Measurements from ENCODE around the gene NSMCE4A.
A peak's percentile ranks its signal among the peaks of the same experiment; 100 is the strongest.
"Not testable (repeated sequence)": the region's sequence is repeated elsewhere in the genome, so short reads cannot be mapped to it uniquely, and the experiment has no call there.

NSMCE4A gene

DNA sequence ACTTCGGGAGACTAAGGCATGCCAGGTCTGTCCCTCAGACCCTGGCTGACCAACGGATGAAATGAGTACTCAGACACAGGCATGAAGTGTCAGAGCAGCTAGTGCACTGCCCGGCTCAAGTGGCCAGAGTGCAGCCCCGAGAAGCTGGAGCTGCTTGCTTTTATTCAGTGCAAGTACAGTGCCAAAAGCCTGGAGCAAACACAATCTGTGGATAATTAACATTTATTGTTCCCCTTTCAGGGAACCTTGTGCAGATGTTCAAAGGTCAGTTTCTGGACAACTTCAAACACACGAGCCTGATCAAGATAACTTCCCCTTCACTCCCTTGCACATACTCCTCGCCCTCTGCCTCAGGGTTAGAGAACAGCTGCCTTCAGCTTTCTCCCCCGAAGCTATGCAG is 39.3 kb downstream of the NSMCE4A start:
- no peak for ATAC-seq

DNA sequence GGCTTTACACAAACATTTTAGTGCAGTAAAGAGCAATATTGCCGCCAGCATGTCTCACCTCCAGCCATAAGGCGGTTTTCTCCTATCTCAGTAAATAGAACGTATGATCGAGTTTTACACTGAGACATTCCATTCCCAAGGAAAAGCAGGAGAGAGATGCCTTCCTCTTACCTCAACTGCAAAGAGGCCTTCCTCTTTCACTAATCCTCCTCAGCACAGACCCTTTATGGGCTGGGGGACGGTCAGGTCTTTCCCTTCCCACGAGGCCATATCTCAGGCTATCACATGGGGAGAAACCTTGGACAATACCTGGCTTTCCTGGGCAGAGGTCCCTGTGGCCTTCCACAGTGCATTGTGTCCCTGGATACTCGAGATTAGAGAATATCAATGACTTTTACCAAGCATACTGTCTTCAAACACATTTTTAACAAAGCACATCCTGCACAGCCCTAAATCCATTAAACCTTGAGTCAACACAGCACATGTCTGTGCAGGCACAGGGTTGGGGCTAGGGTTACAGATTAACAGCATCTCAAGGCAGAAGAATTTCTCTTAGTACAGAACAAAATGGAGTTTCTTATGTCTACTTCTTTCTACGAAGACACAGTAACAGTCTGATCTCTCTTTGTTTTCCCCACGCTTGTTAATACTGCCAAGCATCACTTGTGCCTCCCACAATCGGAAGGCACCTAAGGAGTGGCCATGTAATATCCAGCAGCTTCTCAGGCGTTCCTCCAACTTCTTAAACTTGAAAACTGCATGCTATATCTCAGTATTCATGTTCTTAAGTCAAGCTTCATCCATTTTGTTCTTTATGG is 44.5 kb downstream of the NSMCE4A start:
- not testable (repeated sequence) for ATAC-seq

DNA sequence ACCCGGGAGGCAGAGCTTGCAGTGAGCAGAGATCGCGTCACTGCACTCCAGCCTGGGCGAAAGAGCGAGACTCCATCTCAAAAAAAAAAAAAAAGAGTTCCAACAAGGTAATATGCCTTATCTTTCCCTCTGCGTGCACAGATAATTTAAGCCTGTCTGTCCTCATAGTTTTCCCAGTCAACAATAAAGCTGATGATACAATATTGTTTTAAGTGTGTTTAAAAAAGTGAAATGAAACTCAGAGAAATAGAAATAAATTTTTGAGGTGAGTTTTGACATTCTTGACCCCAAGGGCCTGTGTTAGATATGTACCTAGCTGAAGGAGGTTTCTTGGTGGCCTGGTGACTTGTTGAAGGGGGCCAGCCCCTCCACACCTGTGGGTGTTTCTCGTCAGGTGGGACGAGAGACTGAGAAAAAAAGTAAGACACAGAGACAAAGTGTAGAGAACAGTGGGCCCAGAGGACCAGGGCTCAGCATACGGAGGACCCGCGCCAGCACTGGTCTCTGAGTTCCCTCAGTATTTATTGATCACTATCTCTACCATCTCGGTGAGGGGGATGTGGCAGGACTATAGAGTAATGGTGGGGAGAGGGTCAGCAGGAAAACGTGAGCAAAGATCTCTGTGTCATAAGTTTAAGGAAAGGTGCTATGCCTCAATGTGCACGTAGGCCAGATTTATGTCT is 45.3 kb downstream of the NSMCE4A start:
- not testable (repeated sequence) for ATAC-seq

DNA sequence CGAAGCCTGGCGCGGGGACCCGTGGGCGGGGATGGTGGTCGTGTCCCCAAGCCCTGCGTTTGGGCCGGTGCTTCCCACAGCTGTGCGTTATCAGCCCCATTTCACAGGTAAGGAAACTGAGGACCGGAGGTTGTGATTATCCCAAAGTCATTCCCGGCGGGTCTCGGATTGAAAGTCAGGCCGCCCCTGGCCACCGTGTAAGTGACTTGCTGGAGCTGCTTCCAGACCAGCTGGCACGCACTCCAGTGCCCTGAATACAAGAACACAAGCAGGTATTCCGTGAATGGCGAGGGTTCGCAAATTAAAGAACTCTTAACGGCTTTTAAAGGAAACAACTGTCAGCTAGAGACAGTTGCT is 46.5 kb downstream of the NSMCE4A start:
- no peak for ATAC-seq

DNA sequence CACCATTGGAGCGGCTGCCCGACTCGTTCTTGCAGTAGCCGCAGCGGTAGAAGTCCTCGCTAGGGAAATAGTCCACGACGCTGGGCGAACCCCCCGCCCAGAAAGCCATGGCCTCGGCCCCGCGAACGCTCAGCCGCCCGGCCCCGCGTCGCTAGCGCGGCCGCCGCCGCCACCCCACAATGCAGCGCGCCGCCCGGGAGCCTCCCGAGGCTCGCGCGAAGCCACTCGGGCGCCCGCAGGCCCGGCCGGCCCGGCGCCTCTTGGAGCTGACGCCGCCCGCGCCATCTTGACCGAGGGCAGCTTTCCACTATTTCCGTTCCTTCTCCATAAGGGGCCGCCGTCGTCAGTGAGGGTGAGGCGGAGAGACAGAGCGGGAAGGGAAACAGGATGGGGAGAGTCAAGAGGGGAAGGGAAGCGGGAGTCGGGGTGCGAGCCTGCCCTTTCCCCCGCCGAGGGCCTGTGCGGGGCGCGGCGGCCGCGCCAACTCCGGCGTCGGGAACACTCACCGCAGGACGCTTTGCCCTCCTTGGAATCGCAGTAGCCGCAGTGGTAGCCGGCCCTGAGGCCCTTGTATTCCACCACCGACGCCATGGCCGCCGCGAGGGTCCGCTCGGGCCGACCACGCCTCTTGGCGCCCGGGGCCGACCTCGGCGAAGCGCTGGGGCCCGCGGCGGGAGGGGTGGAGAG is 47.0 kb downstream of the NSMCE4A start, which contains the start of gene ATE1:
Gene ATE1 (minus strand): TSS at position 191 of the 687 bp plus-strand sequence. CDS start 82 bp downstream, at position 109.
- peak; percentile 97 to 98 for ATAC-seq

DNA sequence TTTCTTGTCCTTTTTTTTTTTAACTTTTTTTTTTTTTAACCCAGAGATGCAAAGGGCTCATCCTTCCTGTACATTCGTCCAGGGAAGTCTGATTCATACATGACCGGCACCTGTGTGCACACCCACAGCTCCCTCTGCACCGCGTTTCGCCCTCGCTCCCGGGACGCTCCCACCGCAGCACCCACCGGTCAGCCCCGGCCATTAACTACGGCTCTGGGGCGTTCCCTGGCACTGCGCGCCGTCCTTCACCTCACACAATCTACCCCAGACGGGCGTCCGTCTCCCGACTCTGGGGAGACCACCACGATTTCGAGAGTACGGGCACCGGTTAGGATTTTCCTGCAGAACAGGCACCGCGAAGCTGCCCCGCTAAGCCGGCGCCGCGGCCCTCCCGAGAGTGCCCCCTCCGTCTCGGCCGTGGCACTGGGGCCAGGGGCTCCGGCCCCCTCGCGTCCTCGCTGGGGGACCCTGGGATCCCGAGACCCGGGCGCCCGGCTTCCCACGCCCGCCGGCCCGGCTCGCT is 47.6 kb downstream of the NSMCE4A start:
- ATAC-seq: peak; percentile 33 to 43

DNA sequence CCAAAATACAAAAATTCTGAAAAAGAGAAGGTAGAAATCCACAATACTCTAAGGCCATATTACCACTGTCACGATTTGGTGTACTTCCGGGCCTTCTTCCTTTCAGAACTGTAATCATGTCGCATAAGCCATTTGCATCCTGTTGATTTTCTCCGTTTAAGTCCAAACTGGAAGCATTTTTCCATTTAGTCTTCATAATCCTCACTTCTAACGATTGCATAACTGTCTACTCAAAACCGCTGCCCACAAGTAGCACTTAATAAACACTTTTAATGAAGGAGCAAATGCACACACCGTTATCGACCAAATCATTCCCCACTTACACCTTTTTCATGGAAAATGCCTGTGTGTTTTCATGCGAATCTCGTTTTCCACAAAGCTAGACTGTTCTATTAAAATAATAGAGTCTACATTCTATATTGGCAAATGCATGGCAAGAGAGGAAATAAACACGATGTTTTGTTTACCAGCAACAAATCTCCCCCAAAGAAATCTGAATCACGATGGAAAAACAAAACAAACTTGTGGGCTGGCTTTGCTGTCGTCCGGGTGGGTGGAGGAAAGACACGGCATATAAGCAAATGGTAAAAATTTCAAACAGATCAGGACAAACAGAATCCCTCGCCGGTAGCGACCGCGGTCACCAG is 48.2 kb downstream of the NSMCE4A start:
- ATAC-seq: no peak

DNA sequence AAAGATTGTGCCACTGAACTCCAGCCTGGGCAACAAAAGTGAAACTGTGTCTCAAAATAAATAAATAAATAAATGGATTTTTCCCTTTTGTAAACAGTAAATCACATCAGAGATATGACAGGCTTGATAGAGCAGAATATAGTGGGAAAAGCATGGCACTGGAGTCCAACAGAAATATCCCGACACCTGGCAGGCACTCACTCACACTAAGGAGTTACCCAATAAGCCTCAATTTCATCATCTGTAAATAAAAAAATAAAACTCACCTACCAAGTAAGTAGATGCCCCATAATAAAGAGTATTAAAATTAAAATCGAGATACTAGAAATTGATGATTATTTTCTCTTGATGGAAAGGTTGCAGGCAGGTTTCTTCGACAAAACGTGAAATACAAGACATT is 48.9 kb downstream of the NSMCE4A start:
- no peak for ATAC-seq

DNA sequence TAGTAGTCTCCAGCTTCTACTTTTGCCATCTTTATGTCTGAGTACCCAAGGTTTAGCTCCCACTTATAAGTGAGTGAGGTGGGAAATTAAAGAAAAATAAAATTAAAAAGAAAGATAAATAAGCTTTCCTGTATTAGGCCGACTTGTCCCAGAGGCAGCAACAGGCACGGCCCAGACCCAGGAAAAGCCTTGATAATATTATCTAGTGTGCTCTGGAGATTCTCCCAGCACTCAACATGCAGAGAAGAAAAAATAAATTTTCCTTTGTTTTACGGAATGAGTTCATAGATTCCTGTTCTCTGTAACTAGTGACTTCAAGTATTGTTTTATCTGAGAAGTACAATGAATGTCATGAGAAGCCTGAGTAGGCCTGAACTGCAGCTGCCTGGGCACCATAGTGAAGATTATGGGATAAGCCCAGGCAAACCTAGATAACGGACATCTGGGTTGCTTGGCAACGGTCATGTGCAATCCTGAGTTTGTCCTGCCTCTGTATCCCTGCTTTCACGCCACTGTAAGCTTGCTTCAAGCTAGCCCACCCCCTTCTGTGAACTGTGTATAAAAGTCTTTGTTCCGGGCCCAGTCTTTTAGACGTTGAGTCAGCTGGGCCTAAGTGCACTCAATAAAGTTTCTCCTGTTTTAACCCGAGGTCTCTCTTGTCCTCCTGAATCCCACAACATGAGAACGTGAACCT is 53.6 kb downstream of the NSMCE4A start:
- ATAC-seq: no peak

DNA sequence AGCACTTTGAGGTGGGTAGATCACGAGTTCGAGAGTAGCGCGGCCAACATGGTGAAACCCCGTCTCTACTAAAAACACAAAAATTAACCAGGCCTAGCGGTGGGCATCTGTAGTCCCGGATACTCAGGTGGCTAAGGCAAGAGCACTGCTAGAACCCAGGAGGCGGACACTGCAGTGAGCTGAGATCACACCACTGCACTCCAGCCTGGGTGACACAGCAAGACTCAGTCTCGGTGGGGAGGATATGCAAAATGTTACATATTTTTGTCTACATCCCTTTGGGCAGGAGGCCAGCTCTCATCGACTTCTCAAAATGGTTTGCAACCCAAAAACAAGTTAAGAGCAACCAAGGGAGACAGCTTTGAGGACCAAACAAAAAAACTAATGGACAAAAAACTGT is 55.4 kb downstream of the NSMCE4A start:
- ATAC-seq: no peak

DNA sequence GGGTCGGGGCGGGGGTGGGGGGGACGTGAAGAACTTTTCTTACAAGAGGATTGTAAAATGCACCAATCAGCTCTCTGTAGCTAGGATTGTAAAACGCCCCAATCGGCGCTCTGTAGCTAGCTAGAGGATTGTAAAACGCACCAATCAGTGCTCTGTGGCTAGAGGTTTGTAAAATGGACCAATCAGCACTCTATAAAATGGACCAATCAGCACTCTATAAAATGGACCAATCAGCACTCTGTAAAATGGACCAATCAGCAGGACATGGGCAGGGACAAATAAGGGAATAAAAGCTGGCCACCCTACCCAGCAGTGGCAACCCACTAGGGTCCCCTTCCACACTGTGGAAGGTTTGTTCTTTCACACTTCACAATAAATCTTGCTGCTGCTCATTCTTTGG is 56.2 kb downstream of the NSMCE4A start:
- not testable (repeated sequence) for ATAC-seq

DNA sequence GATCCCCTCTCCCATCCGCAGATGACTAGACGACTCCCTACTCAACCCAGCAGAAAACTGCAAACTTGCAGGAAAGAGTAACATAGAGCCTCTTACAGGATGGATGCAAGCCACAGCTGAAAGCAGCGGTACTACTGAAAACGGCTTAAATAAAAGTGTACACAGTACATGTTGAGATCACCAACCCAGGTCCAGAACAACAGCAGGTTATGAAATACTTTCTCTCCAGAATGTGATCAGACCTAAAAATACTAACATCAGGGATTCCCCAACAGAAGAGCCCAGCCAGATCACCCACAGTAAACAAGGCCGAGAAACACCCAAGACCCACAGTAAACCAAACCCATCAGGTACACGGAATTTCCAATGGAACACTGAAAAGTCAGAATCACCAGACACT is 60.4 kb downstream of the NSMCE4A start:
- ATAC-seq: no peak

DNA sequence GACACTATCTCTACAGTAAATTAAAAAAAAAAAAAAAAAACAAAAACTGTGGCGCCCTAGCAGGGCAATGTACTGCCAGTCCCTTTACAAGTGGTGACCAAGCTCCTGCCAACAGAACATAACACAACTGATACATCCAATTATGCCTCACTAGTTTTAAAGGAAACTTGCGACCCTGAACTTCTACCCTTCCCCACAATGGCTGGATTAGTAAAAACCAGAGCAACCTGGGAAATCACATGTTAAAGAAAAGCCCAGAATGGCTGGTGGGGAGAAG is 63.7 kb downstream of the NSMCE4A start:
- no peak for ATAC-seq

DNA sequence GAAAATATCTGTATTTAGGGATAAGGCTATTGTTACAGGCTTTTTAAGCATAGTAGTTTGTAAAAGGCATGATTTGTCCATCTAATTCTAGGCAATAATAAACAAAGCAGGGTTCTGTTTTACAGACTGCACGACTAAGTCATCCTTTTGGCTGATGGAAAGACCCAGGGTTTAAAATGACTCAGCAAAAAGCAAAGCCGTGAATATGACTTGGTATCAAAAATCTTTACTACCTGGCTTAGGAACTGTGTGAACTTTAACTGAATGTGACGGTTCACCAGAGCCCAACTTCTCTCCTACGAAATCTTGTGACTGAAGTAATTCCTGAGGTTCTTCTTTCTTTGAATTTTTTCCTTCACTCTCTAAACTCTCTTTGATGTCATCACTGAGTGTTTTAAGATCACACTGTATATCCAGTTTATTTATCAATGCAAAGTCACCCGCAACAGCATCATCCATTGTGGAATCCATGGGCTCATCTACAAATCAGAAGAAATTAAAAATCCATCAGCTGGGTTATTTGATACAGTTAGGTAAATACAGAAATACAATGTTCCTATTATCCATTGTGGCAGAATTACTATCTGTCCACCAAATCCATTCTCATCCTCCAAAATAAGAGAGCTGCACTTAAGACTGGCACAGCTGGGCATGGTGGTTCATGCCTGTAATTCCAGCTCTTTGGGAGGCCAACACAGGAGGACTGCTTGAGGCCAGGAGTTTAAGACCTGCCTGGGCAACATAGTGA is 64.2 kb downstream of the NSMCE4A start:
- ATAC-seq: peak; percentile 21 to 56

Data from activated CD4-positive, CD25-positive, alpha-beta regulatory T cell treated with anti-CD3 and anti-CD28 coated beads, Interleukin-2, amount 50 U/mL, for 24 hours (primary cell).